HepG2 (cell line): Measurements from ENCODE around the gene UBL4B. TPM values are rescaled to one million over a fixed set of nuclear protein-coding genes. Genes with fewer than 3 reads are reported as not detected.

Experiments
- FUBP1 ChIP-seq: sonication (generic); formaldehyde crosslinking; IDR thresholded peaks from 2 replicates; pipeline ENCODE4 v1.5.1; 2020; ENCODE audit warnings: missing genetic modification reagents, mild to moderate bottlenecking, borderline replicate concordance
- GATAD2A ChIP-seq: IDR thresholded peaks from 2 replicates; pipeline ENCODE4 v1.6.1; 2016
- HES4 ChIP-seq: sonication (generic); formaldehyde crosslinking; IDR thresholded peaks from 2 replicates; pipeline ENCODE4 v1.9.0; 2021; ENCODE audit warnings: mild to moderate bottlenecking, missing genetic modification reagents, borderline replicate concordance
- JUNB ChIP-seq: sonication (generic); formaldehyde crosslinking; IDR thresholded peaks from 2 replicates; pipeline ENCODE4 v1.8.0; 2022; ENCODE audit warnings: missing genetic modification reagents, mild to moderate bottlenecking, borderline replicate concordance
- KDM4B ChIP-seq: sonication (generic); formaldehyde crosslinking; IDR thresholded peaks from 2 replicates; pipeline ENCODE4 v1.4.0; 2020; ENCODE audit warnings: missing genetic modification reagents
- MEIS1 ChIP-seq: sonication (generic); formaldehyde crosslinking; IDR thresholded peaks from 2 replicates; pipeline ENCODE4 v1.9.0; 2021; ENCODE audit warnings: mild to moderate bottlenecking, missing genetic modification reagents, moderate library complexity, borderline replicate concordance
- MYPOP ChIP-seq: sonication (generic); formaldehyde crosslinking; IDR thresholded peaks from 2 replicates; pipeline ENCODE4 v1.8.1; 2023; ENCODE audit warnings: mild to moderate bottlenecking, moderate library complexity, missing genetic modification reagents
- NFE2L1 ChIP-seq: sonication (generic); formaldehyde crosslinking; IDR thresholded peaks from 2 replicates; pipeline ENCODE4 v1.4.0; 2020; ENCODE audit warnings: missing genetic modification reagents, mild to moderate bottlenecking, borderline replicate concordance
- PRMT3 ChIP-seq: sonication (generic); formaldehyde crosslinking; IDR thresholded peaks from 2 replicates; pipeline ENCODE4 v1.8.1; 2022; ENCODE audit warnings: low read depth, mild to moderate bottlenecking, moderate library complexity, missing genetic modification reagents, borderline replicate concordance
- SIX4 ChIP-seq: sonication (generic); formaldehyde crosslinking; IDR thresholded peaks from 2 replicates; pipeline ENCODE4 v1.4.0; 2020; ENCODE audit warnings: missing genetic modification reagents
- SNAPC5 ChIP-seq: sonication (generic); formaldehyde crosslinking; IDR thresholded peaks from 2 replicates; pipeline ENCODE4 v1.8.1; 2023; ENCODE audit warnings: mild to moderate bottlenecking, missing genetic modification reagents, borderline replicate concordance
- ZBTB39 ChIP-seq: sonication (generic); formaldehyde crosslinking; IDR thresholded peaks from 2 replicates; pipeline ENCODE4 v1.5.0; 2020; ENCODE audit warnings: missing genetic modification reagents
- ZNF276 ChIP-seq: sonication (generic); formaldehyde crosslinking; IDR thresholded peaks from 2 replicates; pipeline ENCODE4 v1.4.0; 2020; ENCODE audit warnings: mild to moderate bottlenecking, low read depth, missing genetic modification reagents
- ZNF30 ChIP-seq: sonication (generic); formaldehyde crosslinking; IDR thresholded peaks from 2 replicates; pipeline ENCODE4 v1.5.0; 2020; ENCODE audit warnings: mild to moderate bottlenecking, missing genetic modification reagents
- ZNF362 ChIP-seq: sonication (generic); formaldehyde crosslinking; IDR thresholded peaks from 2 replicates; pipeline ENCODE4 v1.4.0; 2020; ENCODE audit warnings: missing genetic modification reagents, mild to moderate bottlenecking, borderline replicate concordance
- ZNF569 ChIP-seq: sonication (generic); formaldehyde crosslinking; IDR thresholded peaks from 2 replicates; pipeline ENCODE4 v1.5.0; 2020; ENCODE audit warnings: mild to moderate bottlenecking, missing genetic modification reagents, moderate library complexity, borderline replicate concordance
- ZNF780A ChIP-seq: sonication (generic); formaldehyde crosslinking; IDR thresholded peaks from 2 replicates; pipeline ENCODE4 v1.8.0; 2022; ENCODE audit warnings: mild to moderate bottlenecking, missing genetic modification reagents, moderate library complexity
- ZSCAN5A ChIP-seq: sonication (generic); formaldehyde crosslinking; IDR thresholded peaks from 2 replicates; pipeline ENCODE4 v1.8.0; 2022; ENCODE audit warnings: mild to moderate bottlenecking, missing genetic modification reagents, borderline replicate concordance
- polyA plus RNA-seq, 8 experiments: library from polyadenylated mRNA; depleted of rRNA in 3 of 8; stranded (reverse) in 7 of 8; unstranded in 1 of 8; fragments of >200 nt; fragmentation: Illumina TruSeq in 4 of 8; extraction: Trizol in 4 of 8; gene quantifications; 2 replicates each; pipeline versions ENCODE4 v1.2.1 to v1.2.3, GENCODE V29; 2011 to 2016; ENCODE audit warnings: low read depth in 4 of 8, missing spikeins in 1 of 8, mixed read lengths in 1 of 8; ENCODE audit not compliant: insufficient read depth in 1 of 8
- total RNA-seq, 5 experiments: library from RNA; depleted of rRNA; stranded (reverse); fragments of >200 nt; fragmentation: Illumina TruSeq; extraction: Trizol; gene quantifications; 2 replicates each; pipeline ENCODE4 v1.2.3, GENCODE V29; 2016; ENCODE audit warnings: low read depth in 1 of 5

Gene UBL4B
- total and polyA plus RNA-seq, 2 of the 13 experiments (the other 11 are each of a cell fraction or from before 2014, with no cell fraction given) = not detected

GRCh38 chr1:110084227-110085078 lies 27.8 kb upstream of the UBL4B start (continued):
- no peak for TF ChIP-seq FUBP1 (CRISPR knock-in tag)
- no peak for TF ChIP-seq SNAPC5 (CRISPR knock-in tag)
- no peak for TF ChIP-seq GATAD2A (CRISPR knock-in tag)
- TF ChIP-seq PRMT3 (CRISPR knock-in tag) = no peak
- TF ChIP-seq ZSCAN5A (CRISPR knock-in tag) = no peak
- TF ChIP-seq ZNF362 (CRISPR knock-in tag) = no peak
- TF ChIP-seq MEIS1 (CRISPR knock-in tag) = no peak
- no peak for TF ChIP-seq KDM4B (CRISPR knock-in tag)
- TF ChIP-seq ZNF569 (CRISPR knock-in tag) = no peak
- no peak for TF ChIP-seq ZBTB39 (CRISPR knock-in tag)
- no peak for TF ChIP-seq ZNF780A (CRISPR knock-in tag)
- TF ChIP-seq ZNF30 (CRISPR knock-in tag) = no peak
- 0 out of 2 replicates have a peak, but pooled peaks have one; percentile 48 for TF ChIP-seq MYPOP
- TF ChIP-seq HES4 (CRISPR knock-in tag) = no peak
- TF ChIP-seq ZNF276 (CRISPR knock-in tag) = no peak
- TF ChIP-seq JUNB (CRISPR knock-in tag) = no peak
- no peak for TF ChIP-seq NFE2L1 (CRISPR knock-in tag)
- no peak for TF ChIP-seq SIX4 (CRISPR knock-in tag)
